GM12873 (cell line): ENCODE results near the gene ARPP21.

Source experiments
- CTCF ChIP-seq: IDR thresholded peaks from 2 replicates; pipeline ENCODE4 v1.5.1; 2012; ENCODE audit warnings: low read depth, mild to moderate bottlenecking, moderate library complexity, low read length, control low read depth; ENCODE audit not compliant: insufficient read depth; ENCODE audit errors: missing control alignments

ARPP21 gene

GRCh38 chr3:35670408-35670965, 31.2 kb downstream of the ARPP21 start:
- TF ChIP-seq CTCF, result no peak

- no peak for TF ChIP-seq CTCF
Measured at GRCh38 chr3:35671483-35671882, 32.2 kb downstream of the ARPP21 start.

GRCh38 chr3:35673017-35673416, 33.7 kb downstream of the ARPP21 start:
- no peak for TF ChIP-seq CTCF

GRCh38 chr3:35674451-35675109, 35.3 kb downstream of the ARPP21 start:
- TF ChIP-seq CTCF, result no peak

- TF ChIP-seq CTCF, result no peak
Measured at GRCh38 chr3:35675206-35675605, 35.9 kb downstream of the ARPP21 start.

GRCh38 chr3:35675621-35676020, 36.3 kb downstream of the ARPP21 start:
- TF ChIP-seq CTCF, result no peak

- TF ChIP-seq CTCF, result no peak
Measured at GRCh38 chr3:35677797-35678196, 38.5 kb downstream of the ARPP21 start.
